ENCODE data around the gene PDE4B.

Gene PDE4B

DNA sequence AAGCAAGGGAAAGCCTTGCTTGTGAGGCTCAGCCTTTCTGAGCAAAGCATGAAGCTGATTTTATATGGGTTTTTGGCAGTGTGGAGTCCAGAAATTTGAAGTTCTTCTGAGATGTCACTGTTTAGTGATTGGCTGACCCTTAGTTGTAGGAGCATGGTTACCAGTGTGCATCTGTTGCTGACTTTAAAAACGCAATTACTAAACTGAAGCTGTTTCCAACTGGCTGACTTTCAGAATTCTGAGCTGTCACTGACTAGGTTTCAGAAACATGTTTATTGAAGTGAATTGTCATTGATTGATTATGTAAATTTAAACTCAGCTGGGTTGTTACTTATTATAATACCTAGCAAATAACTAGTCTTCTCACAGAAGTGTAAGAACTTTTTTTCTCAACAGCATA is 89.4 kb downstream of the PDE4B start:
- no peak for DNase-seq (ENCODE audit: low read depth in 2 of 2)

GRCh38 chr1:65889441-65889840 is 96.7 kb downstream of the PDE4B start:
- DNase-seq (ENCODE audit: low read depth in 2 of 2), result no peak

GRCh38 chr1:65890201-65890843 is 97.6 kb downstream of the PDE4B start:
- no peak for DNase-seq (ENCODE audit: low read depth in 2 of 2)

DNA sequence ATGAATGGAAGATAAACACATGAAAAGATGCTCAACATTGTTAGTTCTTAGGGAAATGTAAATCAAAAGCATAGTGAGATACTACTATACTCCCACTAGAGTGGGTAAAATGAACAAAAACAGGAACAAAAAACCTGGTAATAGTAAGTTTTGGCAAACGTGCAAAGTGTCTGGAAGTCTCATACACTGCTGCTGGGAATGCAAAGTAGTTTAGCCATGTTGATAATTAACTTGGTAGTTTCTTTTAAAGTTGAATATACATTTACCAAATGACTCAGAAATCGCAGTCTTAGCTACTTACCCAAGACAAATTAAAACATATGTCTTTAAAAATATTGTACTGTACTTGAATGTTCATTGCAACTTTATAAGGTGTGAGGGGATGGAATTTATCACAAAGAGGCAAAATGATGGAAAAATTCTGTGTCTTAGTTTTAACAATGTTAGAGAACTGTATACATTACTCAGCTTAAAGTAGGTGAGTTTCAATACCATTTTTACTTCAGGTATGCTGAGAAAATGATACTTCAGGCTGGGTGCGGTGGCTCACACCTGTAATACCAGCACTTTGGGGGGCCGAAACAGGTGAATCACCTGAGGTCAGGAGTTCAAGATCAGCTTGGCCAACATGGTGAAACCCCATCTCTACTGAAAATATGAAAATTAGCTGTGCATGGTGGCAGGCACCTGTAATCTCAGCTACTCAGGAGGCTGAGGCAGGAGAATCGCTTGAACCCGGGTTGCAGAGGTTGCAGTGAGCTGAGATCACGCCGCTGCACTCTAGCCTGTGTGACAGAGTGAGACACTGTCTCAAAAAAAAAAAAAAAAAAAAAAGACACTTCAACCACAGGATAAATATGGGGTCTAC is 102.3 kb downstream of the PDE4B start:
- no peak for DNase-seq (ENCODE audit: low read depth in 2 of 2)

- no peak for DNase-seq (ENCODE audit: low read depth in 2 of 2)
These were observed 104.0 kb downstream of the PDE4B start for GRCh38 chr1:65896721-65897120.

DNA sequence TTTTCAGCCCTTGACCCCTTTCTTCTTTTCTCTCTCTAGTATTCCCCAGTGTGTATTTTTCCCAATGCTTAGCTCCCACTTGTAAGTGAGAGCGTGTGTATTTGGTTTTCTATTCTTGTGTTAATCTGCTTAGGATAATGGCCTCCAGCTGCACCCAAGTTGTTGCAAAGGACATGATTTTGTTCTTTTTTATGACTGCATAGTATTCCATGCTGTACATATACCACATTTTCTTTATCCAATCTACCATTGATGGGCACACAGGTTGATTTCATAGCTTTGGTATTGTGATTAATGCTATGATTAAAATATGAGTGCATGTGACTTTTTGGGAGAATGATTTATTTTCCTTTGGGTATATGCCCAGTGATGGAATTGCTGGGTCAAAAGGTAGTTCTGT is 104.8 kb downstream of the PDE4B start:
- no peak for DNase-seq (ENCODE audit: low read depth in 2 of 2)

DNA sequence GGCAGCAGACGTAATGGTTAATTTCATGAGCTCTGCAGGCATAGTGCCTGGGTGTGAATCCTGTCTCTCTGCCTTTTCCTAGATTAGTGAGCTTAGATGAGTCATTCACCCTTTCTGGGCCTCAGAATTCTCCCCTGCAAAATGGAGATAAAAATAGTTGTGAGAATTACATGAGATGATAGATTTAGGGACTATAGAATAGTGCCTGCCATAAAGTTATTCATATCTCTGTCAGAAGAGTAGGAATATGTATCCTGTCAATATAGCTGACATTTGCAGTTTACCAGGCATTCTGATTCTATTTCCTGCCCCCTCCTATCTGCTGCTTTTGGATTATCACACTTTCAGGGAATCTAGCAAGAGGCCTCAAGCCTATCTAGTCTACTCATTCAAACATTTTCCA is 112.0 kb downstream of the PDE4B start:
- DNase-seq (ENCODE audit: low read depth in 2 of 2), result no peak

- no peak for DNase-seq (ENCODE audit: low read depth in 2 of 2)
These were observed 117.7 kb downstream of the PDE4B start for GRCh38 chr1:65910432-65910831.

GRCh38 chr1:65911679-65912078 is 119.0 kb downstream of the PDE4B start:
- no peak for DNase-seq (ENCODE audit: low read depth in 2 of 2)

GRCh38 chr1:65918564-65918963 is 125.9 kb downstream of the PDE4B start:
- no peak for DNase-seq (ENCODE audit: low read depth in 2 of 2)

DNA sequence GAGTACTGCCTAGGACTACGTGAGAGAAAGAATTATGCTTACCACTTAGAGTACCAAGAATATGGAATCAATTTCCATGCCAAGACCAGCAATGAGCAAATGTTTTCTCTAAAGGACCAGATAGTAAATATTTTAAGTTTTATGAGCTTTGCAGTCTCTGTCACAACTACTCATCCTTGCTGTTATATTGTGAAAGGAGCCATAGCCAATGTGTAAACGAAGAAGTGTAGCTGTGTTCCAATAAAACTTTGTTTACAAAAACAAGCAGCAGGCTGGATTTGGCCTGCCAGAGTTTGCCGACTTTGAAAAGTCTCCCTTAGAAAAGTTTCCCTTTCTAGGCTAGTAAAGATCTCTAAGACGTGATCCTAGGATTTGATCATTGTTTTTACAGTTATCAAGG is 128.8 kb downstream of the PDE4B start:
- DNase-seq (ENCODE audit: low read depth in 2 of 2), result no peak

GRCh38 chr1:65924471-65924870 is 131.8 kb downstream of the PDE4B start:
- no peak for DNase-seq (ENCODE audit: low read depth in 2 of 2)

- no peak for DNase-seq (ENCODE audit: low read depth in 2 of 2)
These were observed 145.8 kb downstream of the PDE4B start for GRCh38 chr1:65938506-65938905.

DNA sequence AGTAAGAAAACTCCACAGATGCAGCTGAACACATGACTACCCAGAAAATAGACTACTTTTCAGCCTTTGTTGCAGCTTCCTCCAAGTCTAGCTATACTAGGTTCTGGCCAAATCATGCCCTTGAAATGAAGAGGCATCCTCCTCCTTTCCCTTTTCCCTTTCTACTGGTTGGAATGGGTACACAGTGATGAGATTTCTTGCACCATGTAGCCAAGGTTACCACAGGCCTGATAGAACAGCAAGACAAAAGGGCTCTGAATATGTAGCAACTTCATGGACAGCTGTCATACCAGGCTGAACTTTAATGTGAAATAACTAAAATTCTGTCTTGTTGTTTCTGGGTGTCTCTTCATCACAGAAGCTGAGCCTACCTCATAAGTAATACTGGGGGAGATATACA is 146.5 kb downstream of the PDE4B start:
- DNase-seq (ENCODE audit: low read depth in 2 of 2), result no peak

GRCh38 chr1:65939636-65940035 is 146.9 kb downstream of the PDE4B start:
- no peak for DNase-seq (ENCODE audit: low read depth in 2 of 2)

GRCh38 chr1:65940126-65940525 is 147.4 kb downstream of the PDE4B start:
- no peak for DNase-seq (ENCODE audit: low read depth in 2 of 2)

DNA sequence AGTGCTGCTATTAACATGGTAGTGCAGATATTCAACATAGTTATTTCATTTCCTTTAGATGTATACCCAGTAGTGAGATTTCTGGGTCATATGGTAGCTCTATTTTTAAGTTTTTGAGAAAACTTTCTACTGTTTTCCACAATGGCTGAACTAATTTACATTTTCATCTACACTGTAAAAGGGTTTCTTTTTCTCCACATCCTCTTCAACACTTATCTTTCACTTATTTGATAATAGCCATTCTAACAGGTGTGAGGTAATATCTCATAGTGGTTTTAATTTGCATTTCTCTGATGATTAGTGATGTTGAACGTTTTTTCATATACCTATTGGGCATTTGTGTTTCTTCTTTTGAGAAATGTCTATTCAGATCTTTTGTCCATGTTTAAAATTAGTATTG is 149.8 kb downstream of the PDE4B start:
- DNase-seq (ENCODE audit: low read depth in 2 of 2), result no peak

- no peak for DNase-seq (ENCODE audit: low read depth in 2 of 2)
These were observed 153.7 kb downstream of the PDE4B start for GRCh38 chr1:65946376-65946775.

DNA sequence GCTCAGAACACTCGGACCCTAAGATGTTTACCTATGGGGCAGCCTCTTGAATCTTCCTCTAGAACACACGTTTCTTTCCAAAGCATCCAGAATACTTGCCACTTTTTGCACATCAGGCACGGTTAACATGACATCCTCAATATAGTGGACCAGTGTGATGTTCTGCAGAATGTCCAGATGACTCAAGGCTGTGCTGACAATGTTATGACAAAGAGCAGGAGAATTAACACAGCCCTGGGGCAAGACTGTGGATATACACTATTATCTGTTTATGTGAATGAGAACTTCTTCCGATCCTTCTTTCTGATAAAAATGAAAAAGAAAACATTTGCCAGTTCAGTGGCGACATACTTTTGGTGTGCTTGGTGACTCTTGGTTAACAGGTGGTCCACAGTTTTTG is 154.3 kb downstream of the PDE4B start:
- no peak for DNase-seq (ENCODE audit: low read depth in 2 of 2)

DNA sequence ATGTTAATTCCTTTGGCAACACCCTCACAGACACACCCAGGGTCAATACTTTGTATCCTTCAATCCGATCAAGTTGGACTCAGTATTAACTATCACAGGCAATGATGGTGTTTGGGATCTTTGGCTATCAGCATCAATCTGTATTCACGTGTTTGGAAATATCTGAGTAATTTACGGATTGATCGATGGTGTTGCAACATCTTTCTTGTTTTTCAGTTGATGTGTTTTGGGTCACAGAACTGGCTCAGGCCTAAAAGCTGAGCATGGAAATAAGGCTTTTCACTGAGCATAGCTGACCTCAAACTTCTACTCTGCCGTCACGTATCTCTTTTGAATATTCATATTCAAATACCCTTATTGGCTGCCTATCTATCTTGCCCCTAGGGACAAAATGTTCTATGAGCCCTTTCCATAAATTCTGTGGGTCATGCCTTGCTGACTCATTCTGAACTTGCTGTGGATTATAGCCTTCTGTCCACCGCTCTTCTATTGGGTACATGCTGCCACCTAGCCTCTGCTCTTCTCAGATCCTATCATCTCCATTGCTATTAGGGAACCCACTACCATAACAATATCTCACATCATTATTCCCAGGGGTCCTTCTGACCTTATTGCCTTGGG is 156.0 kb downstream of the PDE4B start:
- DNase-seq (ENCODE audit: low read depth in 2 of 2), result no peak

GRCh38 chr1:65949230-65949626 is 156.5 kb downstream of the PDE4B start:
- no peak for DNase-seq (ENCODE audit: low read depth in 2 of 2)

DNA sequence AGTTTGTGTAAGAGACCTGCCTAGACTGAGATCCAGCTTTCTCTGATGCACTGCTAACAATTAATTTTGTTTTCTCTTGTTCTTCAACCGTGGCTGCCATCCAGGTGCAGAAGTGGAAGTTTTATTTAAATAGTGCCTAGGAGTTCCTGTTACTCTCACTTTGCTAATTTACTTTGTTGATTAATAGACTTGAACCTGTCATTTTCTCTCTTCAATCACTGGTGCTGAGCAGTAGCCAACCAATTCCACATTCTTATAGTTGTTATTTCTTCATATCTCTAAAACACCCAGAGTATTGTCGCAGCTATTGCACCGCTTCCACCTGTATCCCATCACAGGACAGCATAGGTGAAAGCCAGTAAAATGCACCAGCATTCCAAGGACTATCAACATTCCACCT is 157.2 kb downstream of the PDE4B start:
- DNase-seq (ENCODE audit: low read depth in 2 of 2), result no peak

- DNase-seq (ENCODE audit: low read depth in 2 of 2), result no peak
These were observed 160.0 kb downstream of the PDE4B start for GRCh38 chr1:65952696-65953095.
